Memory B cell (primary cell): Measurements from ENCODE around the gene RAP2A.

Experiments
- ATAC-seq: fragments of 150-1000 bp; cut with Tn5 transposase; 2 replicates; pipeline ENCODE4 v1.10.0; 2021; ENCODE audit warnings: low read depth, mild to moderate bottlenecking, moderate library complexity
- DNase-seq, 2 donors: peaks; one replicate each; pipeline ENCODE4 v3.0.0; 2022; ENCODE audit warnings: low spot score in 2 of 2
- H3K27ac Mint-ChIP-seq: one replicate; pipeline ENCODE4 v1.8.0; 2022; ENCODE audit warnings: mild to moderate bottlenecking, moderate library complexity, mixed read lengths
- H3K27me3 Mint-ChIP-seq: one replicate; pipeline ENCODE4 v1.8.0; 2022; ENCODE audit warnings: mixed read lengths
- H3K36me3 Mint-ChIP-seq: one replicate; pipeline ENCODE4 v1.8.0; 2022; ENCODE audit warnings: mild to moderate bottlenecking, mixed read lengths
- H3K4me1 Mint-ChIP-seq: one replicate; pipeline ENCODE4 v1.8.0; 2022; ENCODE audit warnings: mixed read lengths
- H3K4me3 Mint-ChIP-seq: one replicate; pipeline ENCODE4 v1.8.0; 2022; ENCODE audit warnings: mild to moderate bottlenecking, moderate library complexity, mixed read lengths
- H3K9me3 Mint-ChIP-seq: one replicate; pipeline ENCODE4 v1.8.0; 2022; ENCODE audit warnings: mixed read lengths

RAP2A gene

GRCh38 chr13:97448503-97449251 lies 14.7 kb downstream of the RAP2A start:
- H3K36me3 Mint-ChIP-seq, result peaks cover 21% of the 10 kb centered on the region
- DNase-seq (no peak), ATAC-seq (no peak)
- no peaks in the 10 kb centered on the region for H3K27me3 Mint-ChIP-seq
- H3K27ac Mint-ChIP-seq, result no peak overlapping the region
- peaks cover 3% of the 10 kb centered on the region for H3K9me3 Mint-ChIP-seq
- H3K4me3 Mint-ChIP-seq, result no peak overlapping the region
- peaks cover 9% of the 10 kb centered on the region for H3K4me1 Mint-ChIP-seq

DNA sequence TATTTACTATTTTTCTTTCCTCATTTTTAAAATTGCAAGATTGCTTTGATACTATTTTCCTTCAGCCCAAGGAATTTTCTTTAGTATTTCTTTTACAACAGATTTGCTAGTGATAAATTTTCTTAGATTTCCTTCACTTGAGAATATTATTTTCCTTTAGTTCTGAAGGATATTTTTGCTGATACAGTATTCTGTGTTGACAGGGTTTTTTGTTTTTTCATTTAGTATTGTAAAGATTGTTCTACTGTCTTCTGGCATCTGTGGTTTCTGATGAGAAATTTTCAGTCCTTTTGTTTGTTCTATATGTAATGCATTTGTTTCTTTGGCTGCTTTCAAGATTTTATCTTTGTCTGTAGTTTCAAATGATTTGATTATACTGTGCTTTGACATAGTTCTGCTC lies 20.7 kb downstream of the RAP2A start:
- no peak for DNase-seq
- Mint-ChIP-seq H3K4me1 (peaks cover 13% of the 10 kb centered on the region), H3K4me3 (no peak overlapping the region), H3K27me3 (no peaks in the 10 kb centered on the region), H3K27ac (no peak overlapping the region), H3K36me3 (peaks cover 22% of the 10 kb centered on the region), H3K9me3 (peaks cover 9% of the 10 kb centered on the region)
- no peak for ATAC-seq

- Mint-ChIP-seq H3K4me1 (peaks cover 26% of the 10 kb centered on the region), H3K4me3 (no peak overlapping the region), H3K36me3 (peaks cover 22% of the 10 kb centered on the region), H3K9me3 (peaks cover 9% of the 10 kb centered on the region), H3K27ac (no peak overlapping the region), H3K27me3 (no peaks in the 10 kb centered on the region)
- DNase-seq (no peak), ATAC-seq (no peak)
These were observed 22.1 kb downstream of the RAP2A start for GRCh38 chr13:97456047-97456446.

- H3K27ac Mint-ChIP-seq, result peak overlapping the region; percentile 70
- peak overlapping the region; percentile 46 for H3K4me3 Mint-ChIP-seq
- no peak for ATAC-seq
These were observed 25.3 kb downstream of the RAP2A start for GRCh38 chr13:97459215-97459777.

GRCh38 chr13:97460004-97460775 lies 26.2 kb downstream of the RAP2A start:
- peak overlapping the region; percentile 43 for H3K4me3 Mint-ChIP-seq
- DNase-seq (peak in 1 of 2 donors; percentile 21), ATAC-seq (peak; percentile 95)
- peaks cover 26% of the 10 kb centered on the region for H3K4me1 Mint-ChIP-seq
- peaks cover 2% of the 10 kb centered on the region for H3K9me3 Mint-ChIP-seq
- no peaks in the 10 kb centered on the region for H3K27me3 Mint-ChIP-seq
- peak overlapping the region; percentile 70 for H3K27ac Mint-ChIP-seq
- H3K36me3 Mint-ChIP-seq, result peaks cover 13% of the 10 kb centered on the region

More at GRCh38 chr13:97459215-97459777, 25.3 kb downstream of the RAP2A start:
- H3K4me1 Mint-ChIP-seq, result peaks cover 26% of the 10 kb centered on the region
- peaks cover 3% of the 10 kb centered on the region for H3K9me3 Mint-ChIP-seq
- no peaks in the 10 kb centered on the region for H3K27me3 Mint-ChIP-seq
- H3K36me3 Mint-ChIP-seq, result peaks cover 12% of the 10 kb centered on the region
- no peak for DNase-seq

DNA sequence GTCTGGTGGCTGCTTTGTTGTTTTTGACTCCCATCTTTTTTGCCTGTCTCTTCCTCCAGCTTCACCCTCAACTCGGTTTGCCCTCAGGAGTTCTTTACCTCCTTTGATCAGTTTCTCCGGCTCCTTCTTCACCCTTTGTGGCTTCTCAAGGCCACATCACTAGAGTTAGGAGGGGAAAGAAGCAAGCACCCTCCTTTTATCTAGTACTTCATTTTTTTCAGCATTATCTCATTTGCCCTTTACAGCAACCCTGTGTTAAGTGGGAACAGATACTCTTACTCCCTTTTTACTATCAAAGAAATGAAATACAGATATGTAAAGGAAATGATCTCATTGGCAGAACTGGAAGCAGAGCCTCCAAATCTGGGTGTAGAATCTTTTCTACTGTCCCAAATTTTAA lies 26.9 kb downstream of the RAP2A start:
- Mint-ChIP-seq H3K9me3 (no peaks in the 10 kb centered on the region), H3K36me3 (peaks cover 6% of the 10 kb centered on the region), H3K27me3 (no peaks in the 10 kb centered on the region), H3K4me1 (peaks cover 22% of the 10 kb centered on the region), H3K27ac (peak overlapping the region; percentile 70), H3K4me3 (peak overlapping the region; percentile 47)
- no peak for DNase-seq
- ATAC-seq, result no peak

DNA sequence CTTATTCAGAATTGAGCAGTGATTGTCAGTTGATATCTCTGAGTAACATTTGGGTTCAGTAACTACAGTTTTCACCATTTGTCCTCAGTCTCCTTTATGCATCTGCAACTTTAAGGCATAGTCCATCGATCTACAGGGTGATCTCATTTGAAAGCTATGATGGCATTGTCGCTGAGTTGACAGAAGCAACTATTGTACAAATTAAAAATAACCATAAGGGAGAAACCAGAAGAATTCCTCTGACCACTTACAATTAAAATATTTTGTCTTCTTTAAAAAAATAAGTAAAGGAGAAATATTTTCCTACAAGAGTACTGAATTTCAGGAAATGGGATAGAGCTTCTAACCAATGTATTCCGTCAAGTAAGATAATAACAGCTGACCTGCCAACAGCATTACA lies 30.6 kb downstream of the RAP2A start:
- H3K27me3 Mint-ChIP-seq, result no peaks in the 10 kb centered on the region
- ATAC-seq (no peak), DNase-seq (no peak)
- H3K9me3 Mint-ChIP-seq, result no peaks in the 10 kb centered on the region
- H3K27ac Mint-ChIP-seq, result no peak overlapping the region
- peaks cover 6% of the 10 kb centered on the region for H3K36me3 Mint-ChIP-seq
- no peak overlapping the region for H3K4me3 Mint-ChIP-seq
- H3K4me1 Mint-ChIP-seq, result peaks cover 14% of the 10 kb centered on the region

DNA sequence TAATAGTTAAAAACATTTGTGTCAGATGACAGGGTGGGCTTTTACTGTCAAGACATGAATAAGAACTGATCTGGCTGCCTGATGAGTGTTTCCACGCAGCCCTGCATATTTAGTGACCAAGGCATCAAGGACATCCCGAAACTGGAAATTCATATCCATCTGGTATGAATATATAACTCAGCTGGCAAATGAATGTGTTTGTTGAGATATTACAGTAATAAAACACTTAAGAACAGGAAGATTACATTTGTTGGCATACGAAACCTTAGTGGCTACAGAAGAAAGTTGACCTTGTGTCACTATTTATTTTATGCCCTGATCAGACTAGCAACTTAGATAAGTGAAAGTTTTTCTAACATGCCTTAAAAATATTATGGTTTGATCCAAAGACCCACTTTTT lies 32.8 kb downstream of the RAP2A start:
- ATAC-seq, result no peak
- no peak overlapping the region for H3K27ac Mint-ChIP-seq
- no peaks in the 10 kb centered on the region for H3K9me3 Mint-ChIP-seq
- peaks cover 2% of the 10 kb centered on the region for H3K4me1 Mint-ChIP-seq
- no peak overlapping the region for H3K4me3 Mint-ChIP-seq
- peaks cover 6% of the 10 kb centered on the region for H3K36me3 Mint-ChIP-seq
- DNase-seq, result no peak
- no peaks in the 10 kb centered on the region for H3K27me3 Mint-ChIP-seq

DNA sequence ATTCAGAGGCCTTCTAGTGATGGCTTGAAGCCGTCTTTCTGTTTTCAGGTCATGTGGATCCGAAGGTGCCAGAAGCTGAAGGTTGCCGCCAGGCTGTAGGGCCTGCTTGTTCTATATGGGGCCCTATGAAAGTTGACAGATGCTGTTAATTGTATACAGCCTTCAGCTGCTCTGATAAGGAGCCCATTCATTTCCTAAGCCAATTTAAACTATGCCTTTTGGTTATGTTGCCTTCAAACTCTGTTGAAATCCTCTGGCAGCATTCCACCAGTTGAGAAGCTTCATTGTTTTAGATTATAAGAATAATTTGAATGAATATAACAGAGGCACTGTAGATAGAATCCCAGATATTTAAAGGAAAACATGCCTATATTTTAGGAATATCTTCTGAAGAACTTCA lies 34.4 kb downstream of the RAP2A start:
- no peak for DNase-seq
- Mint-ChIP-seq H3K27me3 (no peaks in the 10 kb centered on the region), H3K4me3 (no peak overlapping the region), H3K27ac (no peak overlapping the region), H3K4me1 (peaks cover 2% of the 10 kb centered on the region), H3K36me3 (peaks cover 6% of the 10 kb centered on the region), H3K9me3 (no peaks in the 10 kb centered on the region)
- no peak for ATAC-seq

GRCh38 chr13:97471711-97472110 lies 37.7 kb downstream of the RAP2A start:
- Mint-ChIP-seq H3K4me1 (peaks cover 2% of the 10 kb centered on the region), H3K27me3 (no peaks in the 10 kb centered on the region), H3K36me3 (no peaks in the 10 kb centered on the region), H3K27ac (no peak overlapping the region), H3K9me3 (no peaks in the 10 kb centered on the region), H3K4me3 (no peak overlapping the region)
- ATAC-seq, result no peak
- DNase-seq, result no peak

DNA sequence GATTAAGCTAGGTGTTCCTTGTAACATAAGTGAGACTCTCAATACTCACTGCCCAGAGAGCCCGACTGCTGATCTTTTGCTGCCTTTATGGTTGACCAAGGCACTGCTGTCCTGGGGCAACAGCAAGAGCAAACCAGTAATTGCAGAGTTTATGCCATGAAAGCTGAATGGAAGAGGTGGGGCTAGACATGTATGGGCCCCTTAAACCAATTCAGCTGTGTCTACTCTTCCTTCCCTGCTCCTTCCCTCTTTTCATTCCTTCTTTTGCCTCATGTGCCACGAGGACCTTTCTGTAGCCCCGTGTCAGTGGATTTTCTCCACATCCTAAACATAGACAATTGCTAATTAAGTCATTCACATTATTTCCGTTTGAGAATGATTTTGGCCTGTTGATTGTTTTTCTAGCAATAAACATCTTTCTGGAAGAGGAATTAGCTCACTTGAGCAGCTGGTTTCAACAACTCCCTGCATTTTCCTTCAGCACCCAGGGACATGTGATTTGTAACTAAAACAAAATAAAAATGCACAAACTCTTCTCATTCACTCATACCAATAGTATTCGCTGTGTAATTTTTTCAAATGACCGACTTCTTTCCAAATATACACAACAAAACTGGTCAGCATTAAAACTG lies 40.5 kb downstream of the RAP2A start:
- no peaks in the 10 kb centered on the region for H3K36me3 Mint-ChIP-seq
- ATAC-seq, result no peak
- DNase-seq, result no peak
- H3K9me3 Mint-ChIP-seq, result no peaks in the 10 kb centered on the region
- no peak overlapping the region for H3K4me3 Mint-ChIP-seq
- no peak overlapping the region for H3K27ac Mint-ChIP-seq
- H3K27me3 Mint-ChIP-seq, result no peaks in the 10 kb centered on the region
- H3K4me1 Mint-ChIP-seq, result peaks cover 2% of the 10 kb centered on the region

- Mint-ChIP-seq H3K9me3 (no peaks in the 10 kb centered on the region), H3K36me3 (no peaks in the 10 kb centered on the region), H3K27ac (no peak overlapping the region), H3K4me3 (no peak overlapping the region), H3K27me3 (no peaks in the 10 kb centered on the region), H3K4me1 (peaks cover 2% of the 10 kb centered on the region)
- no peak for DNase-seq
- no peak for ATAC-seq
These were observed 41.0 kb downstream of the RAP2A start for GRCh38 chr13:97475011-97475410.

GRCh38 chr13:97477844-97478243 lies 43.9 kb downstream of the RAP2A start:
- ATAC-seq (no peak), DNase-seq (no peak)
- Mint-ChIP-seq H3K27ac (no peak overlapping the region), H3K9me3 (no peaks in the 10 kb centered on the region), H3K27me3 (no peaks in the 10 kb centered on the region), H3K4me1 (no peaks in the 10 kb centered on the region), H3K36me3 (no peaks in the 10 kb centered on the region), H3K4me3 (no peak overlapping the region)

- Mint-ChIP-seq H3K9me3 (no peaks in the 10 kb centered on the region), H3K27me3 (no peaks in the 10 kb centered on the region), H3K4me1 (no peaks in the 10 kb centered on the region), H3K4me3 (no peak overlapping the region), H3K27ac (no peak overlapping the region), H3K36me3 (no peaks in the 10 kb centered on the region)
- ATAC-seq (no peak), DNase-seq (no peak)
These were observed 44.3 kb downstream of the RAP2A start for GRCh38 chr13:97478247-97478646.
